Activated T-cell treated with anti-CD3 and anti-CD28 coated beads for 4 hours (primary cell): ENCODE data around the gene ACOXL.
"Not testable (repeated sequence)": the region's sequence is repeated elsewhere in the genome, so short reads cannot be mapped to it uniquely, and the experiment has no call there.

Experiments
- DNase-seq: peaks from one replicate; pipeline ENCODE4 v3.0.0-alpha.2; 2020

ACOXL gene

GRCh38 chr2:110732422-110733413 is at the start of gene ACOXL:
ACOXL (plus strand) TSS chr2:110732573; CDS start chr2:110768390, 35,817 bp downstream.
- no peak for DNase-seq

GRCh38 chr2:110682872-110683271 is 49.5 kb upstream of the ACOXL start:
- DNase-seq: no peak

DNA sequence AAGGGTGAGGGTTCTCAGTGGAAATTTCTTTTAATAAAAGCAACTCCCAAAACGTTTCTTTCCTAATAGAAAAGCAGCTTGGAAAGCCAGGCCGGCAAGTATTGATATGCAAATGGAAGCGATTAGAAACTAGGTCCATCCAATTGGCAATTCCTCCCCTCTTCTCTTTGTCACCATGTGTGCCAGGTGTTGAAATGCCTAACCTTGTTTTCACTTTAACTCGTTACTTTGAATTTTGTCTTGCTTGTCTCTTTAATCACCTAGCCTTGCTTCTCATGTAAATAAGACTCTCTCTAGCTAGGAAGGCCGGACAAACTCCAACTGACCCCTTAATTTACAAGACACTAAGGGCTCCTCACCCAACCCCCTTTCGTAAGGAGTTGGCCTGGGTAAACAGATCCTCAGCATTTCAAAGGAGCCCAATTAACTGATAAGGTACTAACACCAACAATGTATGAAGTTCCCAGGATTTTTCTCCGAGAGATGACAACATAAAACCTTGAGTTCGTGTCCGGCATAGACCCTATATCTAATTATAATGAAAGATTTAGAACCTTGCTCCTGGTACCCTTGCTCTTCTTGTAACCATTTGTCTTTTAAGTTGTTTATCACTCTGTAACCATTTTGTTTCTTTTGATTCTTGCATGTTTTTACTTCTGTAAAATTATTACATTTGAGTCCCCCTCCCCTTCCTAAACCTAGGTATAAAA is 44.4 kb upstream of the ACOXL start:
- not testable (repeated sequence) for DNase-seq

DNA sequence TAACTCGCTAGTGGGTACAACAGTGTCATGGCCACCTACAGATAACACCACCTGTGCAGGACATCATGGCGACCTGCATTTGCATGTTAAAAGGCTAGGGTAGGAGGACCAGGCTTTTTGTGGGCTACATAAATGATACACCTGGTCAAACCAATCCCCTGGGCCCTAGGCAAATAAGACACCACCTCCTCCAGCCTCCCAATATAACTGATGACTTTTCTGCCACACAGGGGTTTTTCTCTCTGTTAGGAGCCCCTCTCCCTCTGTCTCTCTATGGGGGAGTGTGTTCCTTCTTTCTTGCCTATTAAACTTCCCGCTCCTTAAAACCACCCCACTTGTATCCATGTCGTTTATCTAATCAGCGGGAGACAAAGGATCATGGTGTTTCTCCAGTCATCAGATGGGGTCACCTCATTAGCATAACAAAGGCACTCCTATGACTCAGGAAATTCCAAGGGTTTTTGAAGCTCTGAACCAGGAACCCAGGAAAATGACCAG is 43.7 kb upstream of the ACOXL start:
- DNase-seq: no peak

DNA sequence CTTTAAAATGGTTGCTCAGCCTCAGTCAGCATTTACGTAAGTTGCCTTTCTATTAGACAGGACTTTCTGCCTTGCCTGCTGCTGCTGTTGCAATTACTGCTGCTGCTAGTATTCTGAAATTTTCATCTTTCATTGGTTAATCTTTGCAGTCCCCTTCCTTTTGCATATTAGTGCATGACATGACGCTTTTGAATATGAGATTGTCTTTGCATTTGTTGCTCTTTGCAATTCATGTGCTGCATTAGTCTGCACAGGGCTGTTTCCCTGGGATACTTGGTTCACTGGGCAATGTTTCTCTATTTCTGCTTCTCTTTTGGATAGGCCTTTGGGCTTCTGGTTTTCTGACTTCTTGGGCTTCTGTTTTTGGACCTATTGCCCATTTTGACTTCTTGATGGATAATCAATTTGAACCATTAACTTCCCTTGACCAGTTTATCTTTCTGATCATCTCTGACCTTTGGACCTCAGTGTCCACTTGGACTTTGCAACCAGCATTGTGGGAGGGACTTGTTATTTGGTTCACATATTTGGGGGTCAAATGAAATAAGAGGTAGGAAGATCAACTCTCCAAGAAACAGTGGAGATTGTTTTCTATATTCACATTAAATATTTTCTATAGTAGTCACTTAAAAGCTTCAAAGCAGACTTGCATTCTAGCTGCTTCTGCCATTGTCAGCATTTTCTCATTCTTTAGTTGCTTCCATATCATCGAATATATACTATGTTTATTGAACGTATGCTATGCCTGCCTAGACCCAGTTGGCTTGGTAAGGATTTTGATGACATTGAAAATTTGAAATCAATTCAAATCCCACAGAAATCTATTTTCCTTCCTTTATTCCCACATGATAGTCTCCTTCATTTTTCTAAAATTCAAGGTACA is 42.0 kb upstream of the ACOXL start:
- DNase-seq: no peak

DNA sequence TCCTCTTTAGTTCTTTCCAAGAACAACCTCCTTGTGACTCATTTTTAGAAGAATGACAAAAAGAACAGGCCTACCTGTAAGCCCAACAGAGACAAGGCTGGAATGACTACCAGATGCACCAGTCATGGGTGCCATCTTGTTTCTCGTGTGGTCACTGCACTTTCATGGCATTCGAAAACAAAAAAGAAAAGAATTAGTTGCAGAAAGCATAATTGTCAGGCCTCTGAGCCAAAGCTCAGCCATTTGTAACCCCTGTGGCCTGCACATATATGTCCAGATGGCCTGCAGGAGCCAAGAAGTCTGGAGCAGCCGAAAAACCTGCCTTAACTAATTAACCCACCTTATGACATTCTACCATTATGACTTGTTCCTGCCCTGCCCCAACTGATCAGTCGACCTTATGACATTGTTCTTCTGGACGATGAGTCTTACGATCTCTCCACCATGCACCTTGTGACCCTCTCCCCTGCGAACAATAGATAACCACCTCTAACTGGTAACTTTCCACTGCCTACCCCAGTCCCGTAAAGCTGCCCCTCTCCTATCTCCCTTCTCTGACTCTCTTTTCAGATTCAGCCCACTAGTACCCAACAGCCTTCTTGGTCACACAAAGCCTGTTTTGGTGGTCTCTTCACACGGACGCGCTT is 40.6 kb upstream of the ACOXL start:
- no peak for DNase-seq

- not testable (repeated sequence) for DNase-seq
These were observed 37.1 kb upstream of the ACOXL start for GRCh38 chr2:110695146-110695898.

- DNase-seq: not testable (repeated sequence)
These were observed 34.1 kb upstream of the ACOXL start for GRCh38 chr2:110698253-110698652.

GRCh38 chr2:110702514-110703380 is 29.6 kb upstream of the ACOXL start:
- no peak for DNase-seq

DNA sequence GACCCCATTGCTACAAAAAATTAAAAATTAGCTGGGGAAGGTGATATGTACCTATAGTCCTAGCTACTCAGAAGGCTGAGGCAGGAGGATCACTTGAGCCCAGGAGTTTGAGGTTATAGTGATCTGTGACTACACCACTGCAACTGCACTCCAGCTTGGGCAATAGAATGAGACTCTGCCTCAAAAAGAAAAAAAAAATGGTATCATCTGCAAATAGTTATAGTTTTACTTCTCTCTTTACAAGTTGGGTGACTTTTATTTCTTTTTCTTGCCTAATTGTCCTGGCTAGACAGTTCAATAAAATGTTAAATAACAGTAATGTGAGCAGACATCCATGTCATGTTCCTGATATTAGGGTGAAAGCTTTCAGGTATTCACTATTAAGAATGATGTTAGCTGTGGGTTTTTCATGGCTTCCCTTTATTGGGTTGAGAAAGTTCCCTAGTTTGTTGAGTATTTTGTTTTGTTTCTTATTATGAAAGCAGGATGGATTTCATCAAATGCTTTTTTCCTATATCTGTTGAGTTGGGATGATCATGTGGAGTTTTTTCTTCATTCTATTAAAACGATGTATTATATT is 24.9 kb upstream of the ACOXL start:
- DNase-seq: no peak

- no peak for DNase-seq
These were observed 23.9 kb upstream of the ACOXL start for GRCh38 chr2:110708455-110708854.

DNA sequence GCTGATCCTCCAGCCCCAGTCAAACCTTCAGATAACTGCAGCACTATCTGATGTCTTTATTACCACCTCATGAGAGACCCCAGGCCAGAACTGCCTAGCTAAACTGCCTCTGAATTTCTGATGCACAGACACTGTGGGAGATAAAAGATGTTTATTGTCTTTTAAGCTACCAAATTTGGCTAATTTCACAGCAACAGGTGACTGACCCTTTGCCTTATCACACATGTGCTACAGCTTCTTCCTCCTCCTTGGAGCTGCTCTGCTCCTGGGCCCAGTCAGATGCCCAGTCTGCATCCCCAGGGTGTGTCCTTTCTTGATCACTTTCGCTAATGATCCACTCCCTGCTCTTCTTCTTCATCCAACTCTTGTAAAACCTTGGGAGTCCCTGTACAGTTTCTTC is 19.6 kb upstream of the ACOXL start:
- DNase-seq: no peak

DNA sequence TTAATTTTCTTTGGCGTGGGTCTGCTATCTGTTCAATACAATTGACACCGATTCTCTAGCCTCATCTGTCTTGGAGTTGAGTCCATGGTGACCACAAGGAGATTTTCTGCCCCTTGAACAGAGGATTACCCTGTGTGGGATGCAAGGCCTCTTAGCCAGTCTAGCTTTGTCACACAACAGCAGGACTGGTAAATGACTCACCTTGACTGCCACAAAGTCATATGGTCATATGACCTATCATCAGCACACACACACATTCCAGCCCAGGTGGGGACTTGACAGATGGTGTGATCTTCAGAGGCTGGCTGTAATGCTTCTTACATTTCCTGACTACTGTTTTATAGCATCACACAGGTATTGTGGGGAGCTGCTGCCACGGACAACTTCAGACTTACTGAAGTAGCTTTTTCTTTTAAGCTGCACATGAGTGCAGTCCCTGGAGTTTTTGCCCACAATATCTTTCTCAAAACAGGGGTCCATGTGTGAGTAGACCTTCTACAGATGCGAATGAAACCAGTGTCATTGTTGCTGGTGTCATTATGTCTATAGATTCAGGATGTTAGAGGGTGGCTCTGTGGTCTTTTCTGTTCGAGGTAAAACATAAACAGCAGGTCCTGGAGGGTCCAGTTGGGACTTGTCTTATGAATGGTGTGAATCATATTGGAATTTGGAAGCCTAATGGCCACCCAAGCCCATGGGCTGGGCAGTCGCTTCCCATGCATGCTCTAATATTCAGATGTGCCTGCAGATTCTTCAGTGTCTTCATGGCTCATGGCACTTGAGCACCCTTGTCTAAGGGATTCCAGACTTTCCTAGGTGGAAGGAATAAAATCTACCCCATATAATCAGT is 18.6 kb upstream of the ACOXL start:
- DNase-seq: no peak

DNA sequence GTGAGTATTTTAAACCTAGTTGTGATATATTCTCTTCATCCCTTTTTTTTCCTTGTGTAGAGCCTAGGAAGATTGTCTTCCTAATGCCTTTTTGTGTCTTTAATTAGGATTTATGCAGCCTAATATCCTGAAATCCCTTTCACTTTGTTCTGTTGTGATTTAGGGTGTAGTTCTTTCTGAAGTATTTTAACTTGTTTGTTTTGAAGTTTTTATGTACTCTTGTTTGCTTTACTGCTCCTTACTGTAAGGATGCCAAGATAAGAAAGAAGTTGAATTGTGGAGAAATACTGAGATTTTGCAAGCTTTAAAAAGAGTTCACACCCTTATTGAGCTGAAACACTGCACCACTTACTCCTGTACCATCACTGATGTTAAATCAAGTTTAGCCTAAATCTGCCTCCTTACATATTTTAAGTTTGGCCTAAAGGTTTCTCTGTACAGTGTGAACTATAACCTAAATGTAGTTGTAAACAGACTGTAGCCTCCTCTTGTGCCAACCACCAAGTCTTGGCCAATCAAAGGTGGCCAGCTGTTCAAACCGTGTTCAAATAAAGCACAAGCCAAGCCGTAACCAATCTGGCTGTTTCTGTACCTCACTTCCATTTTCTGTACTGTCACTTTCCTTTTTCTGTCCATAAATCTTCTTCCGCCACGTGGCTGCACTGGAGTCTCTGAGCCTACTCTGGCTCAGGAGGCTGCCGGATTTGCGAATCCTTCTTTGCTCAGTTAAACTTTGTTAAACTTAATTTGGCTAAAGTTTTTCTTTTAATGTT is 17.7 kb upstream of the ACOXL start:
- no peak for DNase-seq

GRCh38 chr2:110716959-110717645 is 15.3 kb upstream of the ACOXL start:
- DNase-seq: no peak

GRCh38 chr2:110717734-110718133 is 14.6 kb upstream of the ACOXL start:
- no peak for DNase-seq

- no peak for DNase-seq
These were observed 14.0 kb upstream of the ACOXL start for GRCh38 chr2:110718382-110718781.

DNA sequence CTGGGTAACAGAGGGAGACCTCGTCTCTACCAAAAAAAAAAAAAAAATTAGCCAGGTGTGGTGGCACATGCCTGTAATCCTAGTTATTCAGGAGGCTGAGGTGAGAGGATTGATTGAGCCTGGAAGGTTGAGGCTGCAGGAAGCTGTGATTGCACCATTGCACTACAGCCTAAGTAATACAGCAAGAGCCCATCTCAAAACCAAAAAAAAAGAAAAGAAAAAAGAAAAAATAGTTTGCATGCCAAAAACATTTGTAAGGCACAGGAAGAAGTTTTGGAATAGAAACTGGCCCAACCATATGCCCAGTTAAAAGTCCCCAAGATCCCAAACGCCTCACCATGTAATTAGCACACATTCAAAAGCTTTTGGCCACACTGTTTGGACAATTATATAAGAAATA is 13.4 kb upstream of the ACOXL start:
- DNase-seq: no peak
